Measurements from ENCODE around the gene FBXL7.

The FBXL7 gene

GRCh38 chr5:15585128-15585527, 85.1 kb downstream of the FBXL7 start:
- DNase-seq, result no peak

- DNase-seq, result no peak
These were observed 86.0 kb downstream of the FBXL7 start for GRCh38 chr5:15585841-15586591.

- DNase-seq, result no peak
These were observed 87.9 kb downstream of the FBXL7 start for GRCh38 chr5:15587916-15588315.

- no peak for DNase-seq
These were observed 92.7 kb downstream of the FBXL7 start for GRCh38 chr5:15592728-15593127.

DNA sequence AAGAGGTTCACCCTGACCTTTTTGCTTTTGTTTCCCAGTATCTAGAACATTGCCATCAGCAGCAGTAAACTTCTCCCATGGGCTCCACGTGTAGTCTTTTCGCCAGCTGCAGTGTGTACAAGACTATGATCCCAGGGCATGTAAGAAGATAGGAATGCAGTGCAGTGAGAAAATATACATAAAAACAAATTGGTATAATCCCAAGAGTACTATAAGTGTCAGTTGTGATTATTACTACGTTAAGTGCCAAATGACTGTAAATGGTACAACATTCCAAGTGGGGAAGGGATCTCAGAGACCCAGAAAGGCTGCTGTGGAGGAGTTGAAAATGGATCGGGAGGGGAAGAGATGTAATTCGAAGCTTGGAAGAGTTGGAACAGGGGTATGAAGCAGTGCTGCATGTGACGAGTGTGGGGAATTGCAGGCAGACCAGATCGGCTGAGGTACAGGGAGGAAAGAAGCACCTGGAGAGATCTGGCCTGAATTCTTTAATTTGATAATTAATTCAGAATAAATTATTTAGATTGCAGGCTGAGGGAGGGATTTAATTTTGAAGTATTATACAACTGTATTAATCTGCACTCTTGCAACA, 95.1 kb downstream of the FBXL7 start:
- DNase-seq, result no peak

DNA sequence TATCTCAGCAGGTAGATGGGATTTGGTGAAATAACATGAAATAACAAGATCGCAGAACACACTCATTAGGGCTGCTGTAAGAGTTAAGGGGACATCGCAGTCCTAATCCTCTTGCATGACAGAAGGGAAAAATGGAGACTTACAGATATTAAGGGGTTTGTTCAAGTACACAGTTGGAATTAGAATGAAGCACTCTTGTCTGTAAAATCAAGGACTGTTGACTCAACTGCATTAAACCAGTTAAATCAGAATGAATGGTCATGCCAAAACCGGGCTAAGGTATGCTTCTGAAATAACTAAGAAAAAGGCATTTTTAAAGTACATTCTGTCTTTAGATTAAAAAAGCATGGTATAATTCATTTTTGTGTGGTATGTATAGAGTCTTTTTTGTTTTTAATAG, 95.9 kb downstream of the FBXL7 start:
- DNase-seq, result no peak

- no peak for DNase-seq
These were observed 97.0 kb downstream of the FBXL7 start for GRCh38 chr5:15596936-15597335.

DNA sequence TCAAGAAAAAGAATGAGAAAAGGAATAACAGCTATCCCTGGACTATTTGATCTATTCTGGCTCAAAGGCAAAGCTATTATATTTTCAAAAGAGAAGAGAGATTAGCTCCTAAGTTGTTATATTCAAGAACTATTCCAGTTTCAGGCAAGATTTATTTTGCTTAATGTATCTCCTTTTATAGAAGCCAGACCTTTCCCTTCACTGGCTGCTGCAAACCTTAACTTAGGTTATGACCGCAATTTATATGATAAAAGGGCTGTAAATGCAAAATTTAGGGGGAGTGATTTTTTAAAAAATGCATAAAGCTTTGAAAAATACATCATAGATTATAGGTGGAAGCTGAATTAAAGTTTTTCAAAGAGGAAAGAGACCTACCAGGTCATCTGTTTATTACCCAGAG, 97.8 kb downstream of the FBXL7 start:
- no peak for DNase-seq

- DNase-seq, result peak; percentile 9
These were observed 98.4 kb downstream of the FBXL7 start for GRCh38 chr5:15598294-15598902.

- DNase-seq, result no peak
These were observed 100.1 kb downstream of the FBXL7 start for GRCh38 chr5:15600035-15600434.

DNA sequence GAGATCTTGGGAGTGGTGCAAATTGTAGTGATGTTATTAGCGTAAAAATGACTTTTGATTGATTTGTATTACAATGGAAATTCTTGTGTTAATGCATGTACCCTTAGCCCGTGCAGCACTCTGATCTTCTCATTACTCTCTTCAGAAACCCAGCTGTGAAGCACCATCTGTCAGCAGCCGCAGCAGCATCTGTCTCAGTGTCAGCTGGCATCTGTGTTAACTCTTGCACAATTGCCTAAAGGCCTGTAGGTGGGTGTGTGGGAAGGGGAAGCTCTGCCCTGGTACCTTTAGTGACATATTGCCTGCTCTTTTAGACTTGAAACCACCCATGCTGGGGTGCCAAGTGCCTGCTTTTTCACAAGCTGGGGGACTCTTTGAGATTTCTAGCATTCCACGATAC, 101.3 kb downstream of the FBXL7 start:
- no peak for DNase-seq

- no peak for DNase-seq
These were observed 101.9 kb downstream of the FBXL7 start for GRCh38 chr5:15601853-15602252.

DNA sequence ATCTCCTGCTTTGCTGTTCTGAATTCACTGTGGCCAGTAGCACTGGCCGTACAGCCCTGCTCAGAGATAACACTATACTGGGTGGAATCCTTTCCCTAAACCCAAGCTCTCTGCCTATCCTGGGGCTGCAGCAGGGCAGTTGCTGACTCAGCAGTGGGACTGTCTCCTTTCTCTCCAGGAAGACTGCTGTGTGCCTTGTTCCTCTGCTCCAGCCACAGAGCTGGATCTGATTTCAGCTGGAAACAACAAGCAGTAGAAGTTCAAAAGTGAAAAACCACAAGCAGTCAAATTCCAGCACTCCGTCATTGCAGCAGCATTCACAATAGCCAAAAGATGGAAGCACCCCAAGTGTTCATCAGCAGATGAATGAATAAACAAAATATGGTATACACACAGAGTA, 105.0 kb downstream of the FBXL7 start:
- no peak for DNase-seq

- no peak for DNase-seq
These were observed 106.2 kb downstream of the FBXL7 start for GRCh38 chr5:15606197-15606596.

DNA sequence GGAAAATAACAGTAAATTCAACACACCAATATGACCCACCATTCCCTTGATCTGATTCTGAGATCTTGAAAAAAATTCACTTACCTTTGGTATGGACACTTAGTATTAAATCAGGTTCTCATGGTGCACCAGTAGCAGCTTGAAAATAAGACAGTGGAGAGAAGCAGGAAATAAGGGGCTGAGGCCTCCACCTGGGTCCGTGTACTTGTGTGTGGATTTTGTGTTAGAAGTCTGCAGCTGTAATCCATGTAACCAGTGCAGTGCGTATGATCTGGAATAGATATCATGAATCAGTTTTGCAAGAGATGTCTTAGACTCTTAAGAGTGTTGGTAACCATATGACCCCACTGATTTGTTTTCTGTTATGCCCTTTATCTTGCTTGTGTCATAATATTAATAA, 107.1 kb downstream of the FBXL7 start:
- DNase-seq, result no peak

DNA sequence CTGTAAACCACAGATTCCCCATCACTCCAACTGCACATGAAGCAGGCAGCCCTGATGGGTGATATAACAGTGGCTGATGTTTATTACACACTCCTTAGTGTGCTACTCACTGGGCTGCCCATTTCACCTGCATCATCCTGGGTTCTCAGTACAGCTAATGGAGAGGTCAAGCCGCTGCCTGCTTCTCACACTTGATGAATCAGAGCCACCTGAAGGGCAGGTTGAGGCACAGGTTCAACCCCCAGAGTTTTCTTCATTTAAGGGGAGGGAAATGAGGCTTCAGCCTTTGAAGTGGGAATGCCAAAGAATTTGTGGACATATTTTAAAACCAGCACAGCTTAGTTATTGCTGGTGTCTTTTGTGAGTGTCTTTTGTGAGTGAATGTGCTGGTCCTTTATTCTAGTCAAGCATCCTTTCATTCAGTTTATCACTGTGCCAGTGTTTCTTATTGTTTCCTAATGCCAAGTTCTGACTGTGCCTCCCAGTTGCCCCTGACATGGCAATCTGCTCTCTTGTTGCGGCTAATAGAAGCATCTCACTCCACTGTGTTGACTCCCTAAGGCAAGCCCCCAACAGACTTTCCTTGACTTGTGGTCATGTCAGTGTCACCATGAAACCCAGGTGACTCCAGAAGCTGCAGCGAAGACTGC, 109.2 kb downstream of the FBXL7 start:
- DNase-seq, result no peak

DNA sequence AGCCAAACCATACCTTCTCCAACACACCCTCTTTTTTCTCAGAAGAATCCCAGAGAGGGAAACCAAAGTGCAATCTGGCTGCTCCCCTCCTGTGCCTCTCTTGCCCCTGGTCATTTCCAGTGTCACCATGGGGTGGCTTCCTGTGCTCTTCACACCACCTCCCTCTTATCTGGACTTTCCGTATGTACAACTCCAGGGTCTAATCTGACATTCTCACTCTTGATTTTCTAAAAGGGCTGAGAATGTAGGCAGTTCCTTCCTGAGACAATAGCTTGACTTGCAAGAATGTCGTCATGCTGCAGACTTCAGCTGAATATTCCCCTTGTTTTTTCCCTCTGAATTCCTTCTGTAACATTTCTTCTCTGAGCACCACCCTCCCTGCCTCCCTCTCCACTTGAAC, 110.2 kb downstream of the FBXL7 start:
- no peak for DNase-seq

DNA sequence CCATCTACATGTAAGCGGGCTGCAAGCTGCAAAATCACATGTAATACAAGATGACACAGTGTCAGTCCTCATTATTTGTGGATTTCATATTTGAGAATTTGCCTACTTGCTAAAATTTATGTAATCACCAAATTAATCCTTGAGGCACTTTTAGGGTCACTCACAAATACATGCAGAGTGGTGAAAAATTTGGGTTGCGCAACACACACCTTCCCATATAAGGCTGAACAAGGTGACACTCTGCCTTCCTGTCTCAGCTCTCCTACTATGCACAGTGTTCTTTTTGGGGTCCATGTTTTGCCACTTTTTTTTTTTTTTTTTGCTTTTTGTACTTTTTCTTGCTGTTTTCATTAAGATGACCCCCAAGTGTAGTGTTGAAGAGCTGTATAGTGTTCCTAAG, 111.0 kb downstream of the FBXL7 start:
- DNase-seq, result no peak

GRCh38 chr5:15612915-15613635, 113.1 kb downstream of the FBXL7 start:
- DNase-seq, result no peak

- DNase-seq, result no peak
These were observed 114.7 kb downstream of the FBXL7 start for GRCh38 chr5:15614679-15615078.

- DNase-seq, result no peak
These were observed 115.9 kb downstream of the FBXL7 start for GRCh38 chr5:15615859-15616258.

DNA sequence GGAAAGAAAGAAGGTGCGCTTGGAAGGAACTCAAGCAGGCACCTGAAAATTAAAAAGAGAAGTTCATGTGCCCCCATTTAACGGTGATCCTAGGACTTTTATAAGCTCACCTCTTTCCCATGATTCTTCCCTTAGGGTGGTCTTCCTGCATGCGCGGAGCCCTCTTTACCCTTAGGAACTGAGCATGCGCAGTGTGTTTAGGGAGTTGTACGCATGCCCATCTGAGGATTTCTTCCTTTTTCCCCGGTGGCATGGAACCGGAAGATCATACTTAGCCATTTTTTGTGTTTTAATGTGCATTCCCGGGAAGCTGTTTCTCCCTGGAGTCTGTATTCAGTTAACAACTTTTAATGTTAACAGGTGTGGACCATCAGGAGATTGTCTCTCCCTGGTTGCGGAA, 119.0 kb downstream of the FBXL7 start:
- DNase-seq, result no peak

GRCh38 chr5:15620501-15620900, 120.5 kb downstream of the FBXL7 start:
- DNase-seq, result no peak

Measured in activated CD4-positive, alpha-beta T cell treated with anti-CD3 and anti-CD28 coated beads for 48 hours (primary cell).